Measurements from ENCODE around the gene LMF1.
"Not testable (repeated sequence)": the region's sequence is repeated elsewhere in the genome, so short reads cannot be mapped to it uniquely, and the experiment has no call there.

The LMF1 gene

DNA sequence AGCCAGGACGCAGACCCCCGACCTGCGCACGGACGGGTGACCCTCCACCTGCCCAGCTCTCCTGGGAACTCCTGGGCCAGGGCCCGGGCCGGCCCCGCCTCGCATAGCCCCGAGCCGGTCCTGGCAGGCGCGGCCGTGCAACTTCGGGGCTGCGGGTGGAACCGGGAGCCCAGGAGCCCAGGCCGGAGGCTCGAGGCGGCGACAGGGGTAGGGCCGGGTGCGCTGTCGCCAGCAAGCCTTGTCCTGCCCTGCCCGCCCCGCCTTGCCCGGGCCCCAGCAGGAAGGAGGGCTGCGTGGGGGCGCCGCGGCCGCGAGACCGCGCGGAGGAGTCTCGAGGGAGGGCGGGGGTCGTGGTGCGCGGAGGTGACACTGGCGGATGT, 408 bp downstream of the LMF1 start:
- DNase-seq (ENCODE audit: low spot score) = no peak

GRCh38 chr16:969508-970385, 1.0 kb downstream of the LMF1 start:
- DNase-seq (ENCODE audit: low spot score) = no peak

- no peak for DNase-seq (ENCODE audit: low spot score)
These were observed 2.2 kb downstream of the LMF1 start for GRCh38 chr16:968620-969019.

DNA sequence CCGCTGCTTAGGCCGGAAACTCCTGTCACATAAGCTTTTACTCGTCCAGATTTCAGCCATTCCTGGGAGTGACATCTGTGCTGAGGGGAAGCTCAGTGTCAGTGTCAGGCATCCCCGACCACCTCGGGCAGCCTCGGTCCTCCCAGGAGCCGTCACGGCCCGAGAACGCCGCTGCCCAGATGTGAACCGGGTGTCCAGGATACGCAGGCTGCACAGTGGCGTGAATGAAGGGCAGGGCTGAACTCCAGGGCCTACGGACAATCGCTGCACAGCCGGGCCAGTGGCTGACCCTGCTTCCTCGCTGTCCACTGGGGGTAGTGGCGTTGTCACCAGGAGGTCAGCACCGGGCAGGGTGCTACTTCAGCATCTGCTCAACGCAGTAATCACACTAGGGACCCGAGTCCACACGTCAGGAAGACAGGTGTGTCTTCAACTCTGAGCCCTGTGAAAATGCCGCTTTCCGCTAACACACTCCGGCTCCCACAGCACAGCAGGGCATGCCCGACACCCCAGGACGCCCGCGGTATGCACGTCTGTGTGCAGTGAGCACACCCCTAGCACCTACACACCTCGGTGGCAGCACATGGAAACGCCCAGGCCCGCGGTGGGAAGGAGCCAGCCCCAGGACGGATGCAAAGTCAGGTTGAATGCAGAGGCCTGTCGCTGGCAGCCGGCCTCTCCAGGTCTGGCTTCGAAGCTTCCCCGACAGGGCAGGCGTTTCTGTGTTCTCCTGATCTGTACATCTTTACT, 3.1 kb downstream of the LMF1 start:
- DNase-seq (ENCODE audit: low spot score) = no peak

GRCh38 chr16:967077-967541, 3.7 kb downstream of the LMF1 start:
- DNase-seq (ENCODE audit: low spot score) = no peak

GRCh38 chr16:966505-966904, 4.3 kb downstream of the LMF1 start:
- no peak for DNase-seq (ENCODE audit: low spot score)

- DNase-seq (ENCODE audit: low spot score) = no peak
These were observed 4.7 kb downstream of the LMF1 start for GRCh38 chr16:966035-966434.

GRCh38 chr16:965487-965886, 5.3 kb downstream of the LMF1 start:
- DNase-seq (ENCODE audit: low spot score) = no peak

GRCh38 chr16:965036-965395, 5.8 kb downstream of the LMF1 start:
- DNase-seq (ENCODE audit: low spot score) = no peak

DNA sequence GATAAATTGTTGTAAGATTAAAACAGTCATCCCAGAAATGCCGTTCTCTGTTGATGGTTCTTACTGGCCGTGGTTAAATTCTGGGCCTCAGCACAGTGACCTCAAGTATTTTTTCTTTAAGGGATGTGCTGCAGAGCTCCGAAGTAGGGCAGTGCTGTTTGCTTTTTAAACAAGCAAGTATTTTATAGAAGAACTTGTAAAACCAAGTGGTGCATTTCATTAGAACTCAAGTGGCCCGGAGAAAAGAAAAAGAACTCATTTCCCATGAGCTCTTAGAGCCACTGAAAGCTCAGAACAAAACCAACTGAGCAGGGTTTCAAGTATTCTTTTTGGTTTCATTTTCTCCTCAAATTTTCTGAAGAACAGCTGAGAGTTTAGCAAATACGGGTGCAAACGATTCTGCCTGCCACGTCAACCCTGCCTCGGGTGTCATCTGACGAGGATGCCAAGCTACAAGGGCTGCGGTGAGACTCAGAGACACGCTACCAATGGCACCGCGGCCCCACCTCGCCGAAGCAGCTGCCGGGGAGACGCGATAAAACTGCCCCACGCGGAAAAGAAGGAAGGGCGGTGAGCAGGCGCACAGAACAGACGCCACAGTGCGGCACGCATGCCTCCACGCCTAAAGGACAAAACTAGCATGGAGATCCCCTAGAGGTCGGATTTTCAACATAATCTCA, 6.3 kb downstream of the LMF1 start:
- DNase-seq (ENCODE audit: low spot score) = no peak

DNA sequence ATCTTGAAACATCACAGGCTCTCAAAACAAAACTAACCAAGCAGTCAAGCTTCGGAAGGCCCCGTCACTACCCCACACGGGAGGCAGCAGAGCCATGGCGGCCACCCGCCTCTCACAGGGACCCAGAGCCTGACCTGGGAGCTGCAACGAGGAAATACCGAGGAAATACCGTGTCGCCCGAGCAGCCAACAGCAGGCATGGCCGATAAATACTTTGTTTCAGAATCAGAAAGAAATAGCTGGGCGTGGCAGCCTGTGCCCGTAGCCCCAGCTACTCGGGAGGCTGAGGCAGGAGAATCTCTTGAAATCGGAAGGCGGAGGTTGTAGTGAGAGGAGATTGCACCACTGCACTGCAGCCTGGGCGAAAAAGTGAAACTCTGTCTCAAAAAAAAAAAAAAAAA, 6.9 kb downstream of the LMF1 start:
- no peak for DNase-seq (ENCODE audit: low spot score)

DNA sequence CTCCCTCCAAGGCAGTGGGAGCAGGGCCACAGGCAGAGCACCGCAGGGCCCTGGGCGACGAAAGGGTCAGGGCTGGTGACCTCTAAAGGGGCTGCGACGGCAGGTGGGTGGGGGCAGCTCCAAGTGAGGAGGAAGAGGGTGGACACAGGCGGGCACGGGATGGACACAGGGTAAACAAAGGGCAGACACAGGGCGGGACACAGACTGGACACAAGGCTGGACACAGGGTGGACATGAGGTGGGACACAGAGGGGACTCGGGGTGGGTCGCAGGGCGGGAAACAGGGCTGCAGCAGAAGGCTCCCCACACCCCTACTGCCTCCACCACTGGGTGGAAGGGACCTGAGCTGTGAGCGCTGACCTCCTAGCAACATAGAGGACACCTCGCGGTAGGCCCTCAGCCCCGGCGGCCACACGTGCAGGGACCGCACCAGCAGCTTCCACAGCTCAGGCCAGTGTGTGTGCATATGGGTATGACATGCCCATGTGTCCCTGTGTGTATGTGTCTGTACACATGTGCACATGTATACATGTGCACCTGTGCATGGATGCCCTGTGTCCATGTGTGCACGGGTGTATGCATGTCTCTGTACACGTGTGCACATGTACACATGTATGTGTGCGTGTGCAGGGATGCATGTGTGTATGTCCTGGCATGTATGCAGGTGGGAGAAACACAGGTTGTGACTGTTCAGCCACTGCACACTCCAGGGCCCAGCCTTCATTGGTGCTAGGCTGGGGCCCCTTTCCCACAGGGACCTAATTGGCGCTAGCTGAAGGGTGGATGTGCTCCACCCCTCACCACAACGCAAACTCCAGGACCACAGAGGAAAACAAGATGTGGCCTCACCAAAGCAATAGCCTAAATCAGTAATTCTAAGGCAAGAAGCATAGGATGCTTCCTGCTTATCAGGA, 7.6 kb downstream of the LMF1 start:
- no peak for DNase-seq (ENCODE audit: low spot score)

GRCh38 chr16:962366-962765, 8.4 kb downstream of the LMF1 start:
- no peak for DNase-seq (ENCODE audit: low spot score)

DNA sequence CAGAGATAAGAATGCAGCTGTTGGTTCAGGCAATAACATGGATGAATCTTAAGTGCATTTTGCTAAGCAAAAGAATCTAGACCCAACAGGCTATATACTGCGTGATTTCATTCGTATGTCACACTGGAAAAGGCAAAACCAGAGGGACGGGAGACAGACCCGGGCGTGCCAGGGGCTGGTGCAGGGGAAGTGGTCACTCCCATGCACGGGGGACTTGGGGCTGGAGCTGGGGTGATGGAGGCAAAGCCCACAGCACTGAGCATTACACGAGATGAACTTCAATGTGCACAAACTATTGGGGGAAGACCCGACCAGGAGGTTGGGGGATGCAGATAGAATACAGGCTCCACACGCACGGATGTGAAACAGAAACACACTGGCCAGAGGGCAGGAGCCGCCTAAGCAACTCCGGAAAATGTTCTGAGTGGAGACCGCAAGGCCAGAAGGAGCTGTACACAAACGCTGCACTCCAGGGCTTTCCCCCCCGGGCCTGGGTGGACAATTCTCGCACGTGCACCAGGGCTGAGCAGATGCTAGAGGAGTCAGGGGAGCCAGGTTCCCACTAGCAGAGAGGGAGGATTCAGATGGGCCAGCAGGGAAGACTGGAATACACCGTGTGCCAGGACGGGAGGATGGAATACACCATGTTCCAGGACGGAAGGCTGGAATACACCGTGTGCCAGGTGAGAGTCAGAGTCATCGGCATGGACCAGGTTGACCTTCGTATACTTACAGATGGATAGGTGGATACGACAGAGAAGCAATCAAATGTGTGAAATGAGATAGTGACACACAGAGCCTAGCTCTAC, 11.3 kb downstream of the LMF1 start:
- no peak for DNase-seq (ENCODE audit: low spot score)

- not testable (repeated sequence) for DNase-seq (ENCODE audit: low spot score)
These were observed 15.0 kb downstream of the LMF1 start for GRCh38 chr16:955766-956165.

DNA sequence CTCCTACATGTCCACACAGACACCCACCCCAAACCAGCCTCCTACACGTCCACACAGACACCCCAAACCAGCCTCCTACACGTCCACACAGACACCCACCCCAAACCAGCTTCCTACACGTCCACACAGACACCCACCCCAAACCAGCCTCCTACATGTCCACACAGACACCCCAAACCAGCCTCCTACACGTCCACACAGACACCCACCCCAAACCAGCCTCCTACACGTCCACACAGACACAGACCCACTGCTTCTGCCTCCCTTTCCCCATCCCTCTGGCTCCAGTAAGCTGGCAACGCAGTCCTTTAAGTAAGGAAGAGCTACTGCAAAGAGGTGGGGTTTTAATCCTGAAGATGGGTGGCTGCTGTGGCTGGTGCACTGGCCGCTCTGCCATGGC, 17.0 kb downstream of the LMF1 start:
- DNase-seq (ENCODE audit: low spot score) = not testable (repeated sequence)

DNA sequence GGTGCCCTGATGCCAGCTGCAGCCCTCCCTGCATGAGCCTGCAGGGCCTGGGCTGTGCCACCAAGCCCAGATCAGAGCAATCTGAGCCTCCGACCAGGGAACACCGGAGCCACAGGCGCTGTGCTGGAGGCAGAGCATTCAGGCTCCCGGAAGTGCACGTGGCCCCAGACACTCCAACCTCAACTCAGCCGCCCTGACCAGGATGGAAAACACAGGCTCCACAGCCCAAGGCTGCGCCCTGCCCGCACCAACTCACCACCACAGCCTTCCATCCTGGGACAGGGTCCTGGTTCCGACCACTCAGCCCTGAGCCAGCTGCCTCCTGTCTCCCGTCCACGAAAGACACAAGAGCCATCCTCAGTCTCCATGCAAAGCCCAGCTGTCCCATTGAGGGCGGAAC, 18.5 kb downstream of the LMF1 start:
- no peak for DNase-seq (ENCODE audit: low spot score)

GRCh38 chr16:951660-952301, 19.0 kb downstream of the LMF1 start:
- no peak for DNase-seq (ENCODE audit: low spot score)

GRCh38 chr16:950733-951573, 19.8 kb downstream of the LMF1 start:
- not testable (repeated sequence) for DNase-seq (ENCODE audit: low spot score)

Data from HuH-7.5 (cell line).